Stimulated activated CD8-positive, alpha-beta memory T cell treated with anti-CD3 and anti-CD28 coated beads, Interleukin-12 subunit alpha, Interleukin-12 subunit beta, amount 100 ng/mL, for 24 hours (primary cell): ENCODE measurements around the gene SHISA7.
A peak's percentile ranks its signal among the peaks of the same experiment; 100 is the strongest.

Source experiments
- DNase-seq: peaks from one replicate; pipeline ENCODE4 v3.0.0-alpha.2; 2020; ENCODE audit errors: extremely low read depth

Gene SHISA7

GRCh38 chr19:55387736-55388497 is 55.2 kb downstream of the SHISA7 start:
- no peak for DNase-seq

GRCh38 chr19:55386493-55386971 is 56.6 kb downstream of the SHISA7 start:
- DNase-seq: no peak

- peak; percentile 96 for DNase-seq
Measured at GRCh38 chr19:55385724-55386492, 57.2 kb downstream of the SHISA7 start, which contains the start of gene RPL28. Gene RPL28, plus strand, starts transcription at chr19:55385932. Its CDS starts 426 bp downstream, at chr19:55386358.

- peak; percentile 80 for DNase-seq
Measured at GRCh38 chr19:55384920-55385723, 58.0 kb downstream of the SHISA7 start.

GRCh38 chr19:55384131-55384919 is 58.8 kb downstream of the SHISA7 start, which contains the start of gene TMEM238:
Gene TMEM238, minus strand, starts transcription at chr19:55384292. Its CDS starts 33 bp downstream, at chr19:55384259.
- no peak for DNase-seq

GRCh38 chr19:55383279-55384130 is 59.6 kb downstream of the SHISA7 start:
- no peak for DNase-seq

GRCh38 chr19:55382522-55383054 is 60.5 kb downstream of the SHISA7 start:
- no peak for DNase-seq

GRCh38 chr19:55382013-55382412 is 61.1 kb downstream of the SHISA7 start:
- DNase-seq: no peak

- DNase-seq: no peak
Measured at GRCh38 chr19:55379174-55379573, 63.9 kb downstream of the SHISA7 start.
